ENCODE data around the gene GGT6. TPM values are rescaled to one million over a fixed set of nuclear protein-coding genes. Genes with fewer than 3 reads are reported as not detected.

Gene GGT6
- total RNA-seq, 1 donor from 2014 or later: not detected

- Mint-ChIP-seq H3K4me3 (ENCODE audit: unreplicated experiment) (no peak overlapping the region), H3K27ac (ENCODE audit: unreplicated experiment) (peak overlapping the region; percentile 38)
These were observed 27.4 kb downstream of the GGT6 start for GRCh38 chr17:4532860-4533522.

GRCh38 chr17:4531988-4532736 is 28.2 kb downstream of the GGT6 start:
- Mint-ChIP-seq H3K27ac (ENCODE audit: unreplicated experiment) (peak overlapping the region; percentile 14), H3K27me3 (ENCODE audit: unreplicated experiment) (peaks cover 13% of the 10 kb centered on the region), H3K4me3 (ENCODE audit: unreplicated experiment) (peak overlapping the region; percentile 58), H3K9me3 (ENCODE audit: unreplicated experiment) (peaks cover 4% of the 10 kb centered on the region), H3K4me1 (ENCODE audit: low read depth, unreplicated experiment) (peaks cover 14% of the 10 kb centered on the region), H3K36me3 (ENCODE audit: unreplicated experiment) (peaks cover 5% of the 10 kb centered on the region)
- no peak for DNase-seq
- no peak for TF ChIP-seq CTCF (IDR thresholded peaks at IDR 0.05; ENCODE audit: partially characterized antibody, unreplicated experiment)

More at GRCh38 chr17:4532860-4533522, 27.4 kb downstream of the GGT6 start:
- Mint-ChIP-seq H3K27me3 (ENCODE audit: unreplicated experiment) (peaks cover 11% of the 10 kb centered on the region), H3K36me3 (ENCODE audit: unreplicated experiment) (peaks cover 5% of the 10 kb centered on the region), H3K9me3 (ENCODE audit: unreplicated experiment) (peaks cover 6% of the 10 kb centered on the region), H3K4me1 (ENCODE audit: low read depth, unreplicated experiment) (peaks cover 7% of the 10 kb centered on the region)
- TF ChIP-seq CTCF (IDR thresholded peaks at IDR 0.05; ENCODE audit: partially characterized antibody, unreplicated experiment): no peak
- no peak for DNase-seq

- peaks cover 22% of the 10 kb centered on the region for H3K4me1 Mint-ChIP-seq (ENCODE audit: low read depth, unreplicated experiment)
- H3K27me3 Mint-ChIP-seq (ENCODE audit: unreplicated experiment): peaks cover 15% of the 10 kb centered on the region
- H3K9me3 Mint-ChIP-seq (ENCODE audit: unreplicated experiment): peaks cover 6% of the 10 kb centered on the region
- peaks cover 5% of the 10 kb centered on the region for H3K36me3 Mint-ChIP-seq (ENCODE audit: unreplicated experiment)
- no peak overlapping the region for H3K4me3 Mint-ChIP-seq (ENCODE audit: unreplicated experiment)
- TF ChIP-seq CTCF (IDR thresholded peaks at IDR 0.05; ENCODE audit: partially characterized antibody, unreplicated experiment): no peak
- DNase-seq: no peak
- H3K27ac Mint-ChIP-seq (ENCODE audit: unreplicated experiment): no peak overlapping the region
These were observed 29.3 kb downstream of the GGT6 start for GRCh38 chr17:4530799-4531730.

GRCh38 chr17:4529533-4530152 is 30.7 kb downstream of the GGT6 start:
- Mint-ChIP-seq H3K27me3 (ENCODE audit: unreplicated experiment) (peaks cover 17% of the 10 kb centered on the region), H3K4me1 (ENCODE audit: low read depth, unreplicated experiment) (peaks cover 20% of the 10 kb centered on the region), H3K36me3 (ENCODE audit: unreplicated experiment) (peaks cover 5% of the 10 kb centered on the region), H3K9me3 (ENCODE audit: unreplicated experiment) (peaks cover 11% of the 10 kb centered on the region), H3K4me3 (ENCODE audit: unreplicated experiment) (peak overlapping the region; percentile 77), H3K27ac (ENCODE audit: unreplicated experiment) (peak overlapping the region; percentile 89)
- no peak for TF ChIP-seq CTCF (IDR thresholded peaks at IDR 0.05; ENCODE audit: partially characterized antibody, unreplicated experiment)
- peak; percentile 60 for DNase-seq

Data from glutamatergic neuron (in vitro differentiated cells).